WTC11 (cell line): ENCODE data around the gene MTA1. TPM values are rescaled to one million over a fixed set of nuclear protein-coding genes. Genes with fewer than 3 reads are reported as not detected.

ENCODE experiments used
- ATAC-seq: fragments of 200-7000 bp; cut with Tn5 transposase; 2 replicates; pipeline ENCODE4 v1.10.0; 2021; ENCODE audit warnings: mild to moderate bottlenecking, moderate library complexity
- CTCF ChIA-PET: fragments of 300-600 bp; sonication (Branson Sonifier 250); formaldehyde crosslinking; loops from one replicate; lab custom pipeline; 2021; ENCODE audit warnings: antibody characterized with exemption; lab: Charles Lee
- POLR2A ChIA-PET: fragments of 350-600 bp; sonication (Branson Sonifier 250); formaldehyde crosslinking; loops from one replicate; lab custom pipeline; 2021; ENCODE audit warnings: antibody characterized with exemption; lab: Charles Lee
- DNase-seq: peaks from one replicate; pipeline ENCODE4 v3.0.0; 2021; ENCODE audit warnings: low spot score
- H3K27ac Mint-ChIP-seq: 2 replicates; pipeline ENCODE4 v1.8.0; 2021; ENCODE audit warnings: mixed read lengths
- H3K27me3 Mint-ChIP-seq: 2 replicates; pipeline ENCODE4 v1.8.0; 2021; ENCODE audit warnings: low read depth, mild to moderate bottlenecking, moderate library complexity, mixed read lengths
- H3K36me3 Mint-ChIP-seq: 2 replicates; pipeline ENCODE4 v1.8.0; 2021; ENCODE audit warnings: mixed read lengths
- H3K4me1 Mint-ChIP-seq: 2 replicates; pipeline ENCODE4 v1.8.0; 2022; ENCODE audit warnings: mixed read lengths
- H3K4me3 Mint-ChIP-seq: 2 replicates; pipeline ENCODE4 v1.8.0; 2021; ENCODE audit warnings: mild to moderate bottlenecking, moderate library complexity, mixed read lengths
- H3K9me3 Mint-ChIP-seq: 2 replicates; pipeline ENCODE4 v1.8.0; 2021; ENCODE audit warnings: mixed read lengths
- CBFB ChIP-seq: sonication (generic); formaldehyde crosslinking; IDR thresholded peaks from 2 replicates; pipeline ENCODE4 v1.8.1; 2022; ENCODE audit warnings: mild to moderate bottlenecking, low read depth, missing genetic modification reagents
- CREM ChIP-seq: sonication (generic); formaldehyde crosslinking; IDR thresholded peaks from 2 replicates; pipeline ENCODE4 v1.8.1; 2022; ENCODE audit warnings: mild to moderate bottlenecking, missing genetic modification reagents, moderate library complexity
- E2F1 ChIP-seq: sonication (generic); formaldehyde crosslinking; IDR thresholded peaks from 2 replicates; pipeline ENCODE4 v1.8.0; 2022; ENCODE audit warnings: mild to moderate bottlenecking, missing genetic modification reagents
- E2F4 ChIP-seq: sonication (generic); formaldehyde crosslinking; IDR thresholded peaks from 2 replicates; pipeline ENCODE4 v1.8.1; 2022; ENCODE audit warnings: low read depth, mild to moderate bottlenecking, moderate library complexity, missing genetic modification reagents, borderline replicate concordance
- ESRRA ChIP-seq: sonication (generic); formaldehyde crosslinking; IDR thresholded peaks from 2 replicates; pipeline ENCODE4 v1.8.1; 2022; ENCODE audit warnings: mild to moderate bottlenecking, missing genetic modification reagents, borderline replicate concordance
- IRF1 ChIP-seq: sonication (generic); formaldehyde crosslinking; IDR thresholded peaks from 2 replicates; pipeline ENCODE4 v1.8.0; 2023; ENCODE audit warnings: missing genetic modification reagents
- PREB ChIP-seq: sonication (generic); formaldehyde crosslinking; IDR thresholded peaks from 2 replicates; pipeline ENCODE4 v1.8.1; 2022; ENCODE audit warnings: mild to moderate bottlenecking, missing genetic modification reagents, moderate library complexity, borderline replicate concordance
- USF2 ChIP-seq: sonication (generic); formaldehyde crosslinking; IDR thresholded peaks from 2 replicates; pipeline ENCODE4 v1.8.1; 2023; ENCODE audit warnings: mild to moderate bottlenecking, missing genetic modification reagents, moderate library complexity
- ZNF423 ChIP-seq: fragments of 250-450 bp; sonication (Bioruptor Pico); IDR thresholded peaks from 2 replicates; pipeline ENCODE4 v2.1.2; 2022; ENCODE audit warnings: mild to moderate bottlenecking, moderate library complexity
- total RNA-seq: library from RNA; stranded (reverse); gene quantifications from 3 replicates; pipeline ENCODE4 v1.2.3, GENCODE V29; 2021

The MTA1 gene
- total RNA-seq, 1 experiment from 2014 or later: 279 TPM

GRCh38 chr14:105420101-105420973 lies 710 bp downstream of the MTA1 start (continued):
- TF ChIP-seq IRF1 (no peak), USF2 (CRISPR knock-in tag) (peak; percentile 17; the same call in 1 of the 2 replicates), ZNF423 (CRISPR knock-in tag) (0 out of 2 replicates have a peak, but pooled peaks have one; percentile 34), ESRRA (no peak), E2F1 (no peak), E2F4 (no peak)
- TF ChIP-seq, all 79 proteins: peak for 3

GRCh38 chr14:105420974-105421674 lies 1.5 kb downstream of the MTA1 start:
- peaks cover 18% of the 10 kb centered on the region for H3K27me3 Mint-ChIP-seq
- no peaks in the 10 kb centered on the region for H3K9me3 Mint-ChIP-seq
- ChIA-PET CTCF (interaction anchor here (0.7 to 2.3 kb wide), 4 partner anchors 10 to 60 kb away, joined by 3 to 11 read pairs (median 6); no protein-coding TSS in a partner anchor), POLR2A (no interaction called here)
- H3K27ac Mint-ChIP-seq: peak overlapping the region; percentile 82
- peak overlapping the region; percentile 90 for H3K4me3 Mint-ChIP-seq
- ATAC-seq (peak; percentile 5; the same call in 1 of the 2 replicates), DNase-seq (no peak)
- peaks cover 12% of the 10 kb centered on the region for H3K36me3 Mint-ChIP-seq
- H3K4me1 Mint-ChIP-seq: peaks cover 26% of the 10 kb centered on the region
- TF ChIP-seq ZNF423 (CRISPR knock-in tag) (no peak), IRF1 (0 out of 2 replicates have a peak, but pooled peaks have one; percentile 53), ESRRA (0 out of 2 replicates have a peak, but pooled peaks have one; percentile 26)
- TF ChIP-seq, all 79 proteins: peak for 2

GRCh38 chr14:105421723-105422615 lies 2.3 kb downstream of the MTA1 start:
- Mint-ChIP-seq H3K9me3 (0 out of 2 replicates have a peak, but pooled peaks cover under 1% of the 10 kb centered on the region), H3K4me3 (peak overlapping the region; percentile 90), H3K36me3 (peaks cover 21% of the 10 kb centered on the region), H3K4me1 (peaks cover 26% of the 10 kb centered on the region), H3K27me3 (peaks cover 14% of the 10 kb centered on the region), H3K27ac (peak overlapping the region; percentile 53)
- TF ChIP-seq CREM (CRISPR knock-in tag) (no peak), PREB (CRISPR knock-in tag) (no peak), CBFB (CRISPR knock-in tag) (no peak)
- POLR2A ChIA-PET: no interaction called here
- CTCF ChIA-PET: interaction anchor here (0.9 to 2.3 kb wide), 3 partner anchors 27 to 59 kb away, joined by 3 to 11 read pairs (median 10); no protein-coding TSS in a partner anchor
- DNase-seq (no peak), ATAC-seq (no peak)
